Measurements from ENCODE around the gene ELP4.
A peak's percentile ranks its signal among the peaks of the same experiment; 100 is the strongest.
"Not testable (repeated sequence)": the region's sequence is repeated elsewhere in the genome, so short reads cannot be mapped to it uniquely, and the experiment has no call there.

Gene ELP4

DNA sequence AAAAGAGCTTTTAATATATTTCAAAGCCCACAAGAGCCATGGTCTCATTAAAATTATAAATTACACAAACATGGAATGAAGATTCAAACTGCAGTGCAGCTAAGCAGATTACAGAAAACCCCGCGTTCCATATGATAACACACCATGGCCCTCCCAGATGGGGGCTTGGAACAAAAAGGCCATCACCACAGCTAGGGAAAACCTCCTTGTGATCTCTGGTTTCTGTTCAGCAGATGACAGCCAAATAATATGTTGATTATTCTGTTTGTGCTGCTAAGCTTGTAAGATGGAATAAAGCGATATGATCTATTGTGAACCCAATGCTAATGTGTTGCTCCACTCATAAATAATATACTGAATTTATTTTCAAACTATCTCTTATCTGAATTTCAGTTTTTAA lies 28.6 kb upstream of the ELP4 start:
- TF ChIP-seq, protein P1, sequence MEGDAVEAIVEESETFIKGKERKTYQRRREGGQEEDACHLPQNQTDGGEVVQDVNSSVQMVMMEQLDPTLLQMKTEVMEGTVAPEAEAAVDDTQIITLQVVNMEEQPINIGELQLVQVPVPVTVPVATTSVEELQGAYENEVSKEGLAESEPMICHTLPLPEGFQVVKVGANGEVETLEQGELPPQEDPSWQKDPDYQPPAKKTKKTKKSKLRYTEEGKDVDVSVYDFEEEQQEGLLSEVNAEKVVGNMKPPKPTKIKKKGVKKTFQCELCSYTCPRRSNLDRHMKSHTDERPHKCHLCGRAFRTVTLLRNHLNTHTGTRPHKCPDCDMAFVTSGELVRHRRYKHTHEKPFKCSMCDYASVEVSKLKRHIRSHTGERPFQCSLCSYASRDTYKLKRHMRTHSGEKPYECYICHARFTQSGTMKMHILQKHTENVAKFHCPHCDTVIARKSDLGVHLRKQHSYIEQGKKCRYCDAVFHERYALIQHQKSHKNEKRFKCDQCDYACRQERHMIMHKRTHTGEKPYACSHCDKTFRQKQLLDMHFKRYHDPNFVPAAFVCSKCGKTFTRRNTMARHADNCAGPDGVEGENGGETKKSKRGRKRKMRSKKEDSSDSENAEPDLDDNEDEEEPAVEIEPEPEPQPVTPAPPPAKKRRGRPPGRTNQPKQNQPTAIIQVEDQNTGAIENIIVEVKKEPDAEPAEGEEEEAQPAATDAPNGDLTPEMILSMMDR (IDR thresholded peaks at IDR 0.05; ENCODE audit: low read depth, low read length, missing control alignments) = no peak
- no peak overlapping the region for H3K4me3 ChIP-seq (ENCODE audit: low read depth, low read length)
- no peak for DNase-seq (ENCODE audit: low read depth)

DNA sequence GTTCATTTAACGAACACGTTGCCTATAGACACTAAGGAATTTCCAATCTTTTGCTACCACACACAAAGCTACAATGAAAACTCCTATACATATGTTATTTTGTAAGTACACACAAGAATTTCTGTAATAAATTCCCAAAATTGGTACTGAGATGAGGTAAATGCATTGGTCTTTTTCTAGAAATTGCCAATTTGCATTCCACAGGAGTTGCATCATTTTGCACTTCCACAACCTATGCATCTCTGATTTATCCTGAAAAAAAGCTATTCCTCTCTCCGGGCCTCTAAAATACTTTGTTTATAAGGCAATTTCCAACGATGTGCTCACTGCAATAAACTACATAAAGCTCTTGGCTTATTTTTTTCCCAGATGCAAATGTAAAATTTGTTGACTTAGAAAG lies 25.1 kb upstream of the ELP4 start:
- no peak overlapping the region for H3K4me3 ChIP-seq (ENCODE audit: low read depth, low read length)
- TF ChIP-seq, protein P1 (IDR thresholded peaks at IDR 0.05; ENCODE audit: low read depth, low read length, missing control alignments) = no peak
- no peak for DNase-seq (ENCODE audit: low read depth)

DNA sequence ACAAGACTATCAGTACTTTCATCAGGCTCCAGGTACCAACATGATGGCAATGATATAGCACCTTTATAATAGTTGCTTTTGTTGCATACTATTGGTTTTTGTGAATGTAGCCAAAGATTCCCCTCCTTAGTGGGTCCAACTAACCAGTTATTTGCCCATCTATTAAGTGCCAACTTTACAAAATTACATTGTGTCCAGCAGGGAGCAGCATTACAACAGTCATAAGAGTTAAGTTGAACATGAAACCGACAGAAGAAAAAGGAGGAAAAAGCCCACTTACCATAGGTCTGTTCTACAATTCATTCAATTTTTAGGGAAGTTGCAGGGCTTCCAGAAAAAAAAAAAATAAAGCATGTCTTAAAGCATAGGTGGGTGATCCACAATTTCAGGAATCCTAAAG lies 21.7 kb upstream of the ELP4 start:
- no peak overlapping the region for H3K4me3 ChIP-seq (ENCODE audit: low read depth, low read length)
- peak; percentile 8 for DNase-seq (ENCODE audit: low read depth)
- TF ChIP-seq, protein P1 (IDR thresholded peaks at IDR 0.05; ENCODE audit: low read depth, low read length, missing control alignments) = peak; percentile 32

DNA sequence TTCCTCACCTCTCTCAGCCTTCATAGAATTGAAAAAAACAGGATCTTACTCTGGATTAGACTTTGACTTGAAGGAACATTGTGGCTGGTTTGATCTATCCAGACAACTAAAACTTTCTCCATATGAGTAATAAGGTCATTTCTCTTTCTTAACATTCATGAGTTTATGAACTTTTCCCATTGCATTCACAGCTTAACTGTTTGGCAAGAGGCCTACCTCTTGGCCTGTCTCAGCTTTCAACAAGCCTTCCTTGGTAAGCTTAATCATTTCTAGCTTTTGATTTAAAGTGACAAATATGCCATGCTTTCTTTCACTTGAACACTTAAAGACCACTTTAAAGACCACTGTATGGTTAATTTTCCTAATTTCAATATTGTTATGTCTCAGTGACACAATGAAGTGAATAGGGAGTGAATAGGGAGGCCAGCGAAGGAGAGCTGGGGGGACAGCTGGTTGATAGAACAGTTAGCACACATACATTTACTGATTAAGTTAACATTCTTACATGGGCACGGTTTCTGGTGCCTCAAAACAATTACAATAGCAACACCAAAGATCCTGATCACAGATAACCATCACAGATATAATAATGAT lies 17.1 kb upstream of the ELP4 start:
- TF ChIP-seq, protein P1 (IDR thresholded peaks at IDR 0.05; ENCODE audit: low read depth, low read length, missing control alignments) = no peak
- DNase-seq (ENCODE audit: low read depth) = no peak
- no peak overlapping the region for H3K4me3 ChIP-seq (ENCODE audit: low read depth, low read length)

DNA sequence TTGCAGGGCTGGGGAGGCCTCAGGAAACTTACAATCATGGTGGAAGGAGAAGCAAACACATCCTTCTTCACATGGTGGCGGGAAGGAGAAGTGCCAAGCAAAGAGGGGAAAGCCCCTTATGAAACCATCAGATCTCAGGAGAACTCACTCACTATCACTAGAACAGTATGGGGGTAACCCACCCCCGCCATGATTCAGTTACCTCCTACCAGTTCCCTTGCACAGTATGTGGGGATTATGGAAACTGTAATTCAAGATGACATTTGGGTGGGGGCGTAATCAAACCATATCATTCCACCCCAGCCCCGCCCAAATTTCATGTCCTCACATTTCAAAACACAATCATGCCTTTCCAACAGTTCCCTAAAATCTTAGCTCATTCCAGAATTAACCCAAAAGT lies 16.3 kb upstream of the ELP4 start:
- H3K4me3 ChIP-seq (ENCODE audit: low read depth, low read length) = no peak overlapping the region
- TF ChIP-seq, protein P1 (IDR thresholded peaks at IDR 0.05; ENCODE audit: low read depth, low read length, missing control alignments) = no peak
- DNase-seq (ENCODE audit: low read depth) = no peak

DNA sequence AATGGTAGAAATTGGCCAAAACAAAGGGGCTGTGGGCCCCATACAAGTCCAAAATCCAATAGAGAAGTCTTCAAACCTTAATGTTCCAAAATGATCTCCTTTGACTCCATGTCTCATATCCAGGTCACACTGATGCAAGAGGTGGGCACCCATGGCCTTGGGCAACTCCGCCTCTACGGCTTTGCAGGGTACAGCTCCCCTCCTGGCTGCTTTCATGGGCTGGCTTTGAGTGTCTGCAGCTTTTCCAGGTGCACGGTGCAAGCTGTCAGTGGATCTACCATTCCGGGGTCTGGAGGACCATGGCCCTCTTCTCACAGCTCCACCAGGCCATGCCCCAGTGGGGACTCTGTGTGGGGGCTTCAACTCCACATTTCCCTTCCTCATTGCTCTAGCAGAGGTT lies 15.8 kb upstream of the ELP4 start:
- DNase-seq (ENCODE audit: low read depth) = not testable (repeated sequence)

DNA sequence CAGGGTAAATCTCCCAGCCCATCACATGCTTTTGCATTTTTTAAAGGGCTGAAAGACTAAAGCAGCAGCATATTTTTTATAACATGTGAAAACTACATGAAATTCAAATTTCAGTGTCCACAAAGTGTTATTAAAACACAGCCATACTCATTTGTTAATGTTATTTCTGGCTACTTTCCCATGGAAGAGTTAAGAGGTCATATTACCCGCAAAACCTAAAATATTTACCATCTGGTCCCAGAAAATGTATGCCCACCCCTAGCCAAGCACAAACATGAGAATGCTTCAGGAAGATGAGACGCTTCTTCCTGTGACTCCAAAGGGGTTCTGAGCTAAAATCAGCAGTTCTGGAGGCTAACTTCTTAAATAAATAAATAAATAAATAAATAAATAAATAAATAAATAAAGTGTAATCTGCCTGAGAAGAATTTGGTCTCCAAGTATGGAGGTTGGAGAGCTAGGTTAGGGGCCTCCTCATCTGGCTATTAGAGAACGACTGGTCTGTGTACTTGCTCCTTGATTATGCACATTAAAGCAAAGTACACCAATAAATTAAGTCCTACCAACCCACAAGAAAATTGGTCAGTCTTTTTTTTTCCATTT lies 9.9 kb upstream of the ELP4 start:
- DNase-seq (ENCODE audit: low read depth) = no peak
- TF ChIP-seq, protein P1 (IDR thresholded peaks at IDR 0.05; ENCODE audit: low read depth, low read length, missing control alignments) = no peak
- no peak overlapping the region for H3K4me3 ChIP-seq (ENCODE audit: low read depth, low read length)

More for the DNA sequence above, 15.8 kb upstream of the ELP4 start:
- not testable (repeated sequence) for H3K4me3 ChIP-seq (ENCODE audit: low read depth, low read length)

Data from GM12864 (cell line).